Ovary (tissue), 3 donors: Measurements from ENCODE around the gene POLA1.

Experiments used
- CTCF ChIP-seq, 3 donors: fragments of 450-650 bp in 2 of 3; fragments of 200-600 bp in 1 of 3; IDR thresholded peaks; one replicate each; pipeline versions ENCODE4 v1.5.1 to v1.8.0; 2016 to 2022; ENCODE audit warnings: antibody characterized with exemption in 3 of 3, mild to moderate bottlenecking in 1 of 3
- POLR2A ChIP-seq: fragments of 450-650 bp; IDR thresholded peaks from one replicate; pipeline ENCODE4 v1.6.1; 2017; ENCODE audit warnings: antibody characterized with exemption, mild to moderate bottlenecking, moderate library complexity
- donor health status: DM: no; HTN: no; CAD: no.

DNA sequence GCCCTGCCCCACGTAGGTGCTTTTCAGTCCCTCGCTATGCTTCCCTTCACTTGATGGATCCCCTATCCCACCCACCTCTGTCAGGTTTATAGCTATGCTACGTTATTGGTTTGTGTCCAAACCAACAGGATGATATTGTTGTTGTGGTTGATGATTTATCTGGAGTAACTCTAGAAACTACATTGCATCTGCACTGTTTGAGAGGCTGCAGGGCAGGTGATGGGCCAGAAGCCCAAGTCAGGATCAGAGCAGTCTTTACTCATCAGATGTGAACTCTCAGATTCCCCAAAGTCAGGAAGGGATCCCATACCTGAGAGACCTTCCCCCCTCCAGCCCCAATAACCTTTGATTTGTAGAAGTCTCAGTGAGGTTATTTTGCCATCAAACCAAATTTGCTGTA is 287.3 kb downstream of the POLA1 start:
- TF ChIP-seq CTCF (IDR thresholded peaks at IDR 0.05) (no peak), POLR2A (no peak)
